HG03521 (cell line): ENCODE results near the gene ARHGAP45.

ENCODE experiments used
- ATAC-seq: cut with Tn5 transposase; IDR thresholded peaks from one replicate; pipeline ENCODE4 v1.9.1; 2021; ENCODE audit warnings: mild to moderate bottlenecking, moderate library complexity; ENCODE audit not compliant: unreplicated experiment

The ARHGAP45 gene

GRCh38 chr19:1054102-1055027 lies 12.6 kb upstream of the ARHGAP45 start:
- ATAC-seq, result no peak

DNA sequence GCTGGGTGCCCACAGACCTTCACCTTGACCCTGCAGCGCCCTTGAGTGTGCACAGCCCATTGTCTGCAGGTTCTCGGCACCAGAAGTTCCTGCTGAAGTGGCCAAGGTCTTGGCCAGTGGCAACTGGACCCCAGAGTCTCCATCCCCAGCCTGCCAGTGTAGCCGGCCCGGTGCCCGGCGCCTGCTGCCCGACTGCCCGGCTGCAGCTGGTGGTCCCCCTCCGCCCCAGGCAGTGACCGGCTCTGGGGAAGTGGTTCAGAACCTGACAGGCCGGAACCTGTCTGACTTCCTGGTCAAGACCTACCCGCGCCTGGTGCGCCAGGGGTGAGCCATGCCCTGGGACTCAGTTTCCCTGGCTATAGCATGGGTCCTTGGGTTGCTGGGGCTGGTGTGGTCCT lies 11.9 kb upstream of the ARHGAP45 start:
- no peak for ATAC-seq

- no peak for ATAC-seq
Measured at GRCh38 chr19:1055886-1056620, 10.9 kb upstream of the ARHGAP45 start.

DNA sequence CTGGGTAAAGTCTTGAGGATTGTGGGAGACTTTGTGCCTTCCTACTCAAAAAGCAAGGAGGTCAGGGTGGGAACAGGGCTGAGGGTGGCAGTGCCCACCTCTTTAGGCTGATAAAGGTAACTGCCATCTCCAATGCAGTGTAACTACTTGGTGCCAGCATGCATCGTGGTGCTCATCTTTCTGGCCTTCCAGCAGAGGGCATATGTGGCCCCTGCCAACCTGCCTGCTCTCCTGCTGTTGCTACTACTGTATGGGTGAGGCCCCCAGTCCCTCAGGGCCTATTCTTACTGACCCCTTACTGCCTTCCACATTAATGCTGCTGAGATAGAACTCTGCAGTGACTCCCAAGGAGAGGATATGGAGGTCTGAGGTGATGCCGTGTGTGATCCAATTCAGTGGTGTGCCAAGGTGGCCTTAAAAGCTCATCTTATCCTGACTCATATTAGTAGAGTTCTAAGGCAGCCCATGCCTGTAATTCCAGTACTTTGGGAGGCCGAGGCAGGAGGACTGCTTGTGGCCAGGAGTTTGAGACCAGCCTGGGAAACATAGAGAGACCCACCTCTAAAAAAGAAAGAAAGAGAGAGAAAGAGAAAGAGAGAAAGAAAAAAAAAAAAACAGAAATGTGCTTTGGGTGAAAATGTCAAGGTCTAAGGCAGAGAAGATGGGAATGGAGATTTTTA lies 9.7 kb upstream of the ARHGAP45 start:
- ATAC-seq, result no peak

- ATAC-seq, result no peak
Measured at GRCh38 chr19:1058112-1058511, 8.9 kb upstream of the ARHGAP45 start.

- ATAC-seq, result no peak
Measured at GRCh38 chr19:1060689-1061088, 6.3 kb upstream of the ARHGAP45 start.

- no peak for ATAC-seq
Measured at GRCh38 chr19:1061987-1062386, 5.0 kb upstream of the ARHGAP45 start.

DNA sequence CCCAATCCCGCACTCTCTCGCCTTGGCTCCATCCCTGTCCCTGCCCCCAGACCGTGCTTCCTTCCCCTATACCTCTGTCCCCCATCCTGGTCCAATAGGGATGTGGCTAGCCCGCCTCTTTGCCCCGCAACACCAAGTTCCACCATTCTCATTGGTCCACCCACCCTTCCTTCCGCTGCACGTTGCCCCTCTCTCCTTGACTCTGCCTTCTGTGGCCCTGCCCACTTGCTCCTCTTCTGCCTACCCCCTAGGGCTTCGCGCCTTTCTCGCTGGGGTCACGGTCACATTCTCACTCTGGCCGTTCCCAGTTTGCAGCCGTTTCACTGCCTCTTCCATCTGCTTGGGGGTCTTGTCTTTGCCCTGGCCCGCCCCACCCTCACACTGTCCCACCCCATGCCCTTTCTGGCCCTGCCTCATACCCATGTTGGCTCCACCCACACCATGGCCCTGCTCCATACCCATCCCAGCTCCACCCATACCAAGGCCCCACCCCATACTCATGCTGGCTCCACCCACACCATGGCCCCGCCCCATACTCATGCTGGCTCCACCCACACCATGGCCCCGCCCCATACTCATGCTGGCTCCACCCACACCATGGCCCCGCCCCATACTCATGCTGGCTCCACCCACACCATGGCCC lies 4.5 kb upstream of the ARHGAP45 start:
- no peak for ATAC-seq

DNA sequence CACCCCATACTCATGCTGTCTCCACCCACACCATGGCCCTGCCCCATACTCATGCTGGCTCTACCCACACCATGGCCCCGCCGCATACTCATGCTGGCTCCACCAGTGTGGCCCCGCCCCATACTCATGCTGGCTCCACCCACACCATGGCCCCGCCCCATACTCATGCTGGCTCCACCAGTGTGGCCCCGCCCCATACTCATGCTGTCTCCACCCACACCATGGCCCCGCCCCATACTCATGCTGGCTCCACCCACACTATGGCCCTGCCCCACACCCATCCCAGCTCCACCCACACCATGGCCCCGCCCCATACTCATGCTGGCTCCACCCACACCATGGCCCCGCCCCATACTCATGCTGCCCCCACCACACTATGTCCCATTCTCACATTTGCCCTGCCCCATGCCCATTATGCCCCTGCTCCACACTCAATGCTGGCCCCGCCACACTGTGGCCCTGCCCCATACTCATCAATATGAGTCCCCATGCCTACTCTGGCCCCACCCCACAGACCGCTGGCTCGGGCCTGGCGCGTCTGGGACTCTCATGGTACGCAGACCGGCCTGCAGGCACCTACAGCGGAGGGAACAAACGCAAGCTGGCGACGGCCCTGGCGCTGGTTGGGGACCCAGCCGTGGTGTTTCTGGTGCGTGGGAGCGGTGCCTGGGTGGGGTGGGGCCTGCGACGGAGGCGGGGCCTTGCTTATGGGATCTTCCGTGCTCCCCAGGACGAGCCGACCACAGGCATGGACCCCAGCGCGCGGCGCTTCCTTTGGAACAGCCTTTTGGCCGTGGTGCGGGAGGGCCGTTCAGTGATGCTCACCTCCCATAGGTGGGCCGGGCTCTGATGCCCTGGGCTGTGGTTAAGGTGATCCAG lies 3.7 kb upstream of the ARHGAP45 start:
- ATAC-seq, result no peak

DNA sequence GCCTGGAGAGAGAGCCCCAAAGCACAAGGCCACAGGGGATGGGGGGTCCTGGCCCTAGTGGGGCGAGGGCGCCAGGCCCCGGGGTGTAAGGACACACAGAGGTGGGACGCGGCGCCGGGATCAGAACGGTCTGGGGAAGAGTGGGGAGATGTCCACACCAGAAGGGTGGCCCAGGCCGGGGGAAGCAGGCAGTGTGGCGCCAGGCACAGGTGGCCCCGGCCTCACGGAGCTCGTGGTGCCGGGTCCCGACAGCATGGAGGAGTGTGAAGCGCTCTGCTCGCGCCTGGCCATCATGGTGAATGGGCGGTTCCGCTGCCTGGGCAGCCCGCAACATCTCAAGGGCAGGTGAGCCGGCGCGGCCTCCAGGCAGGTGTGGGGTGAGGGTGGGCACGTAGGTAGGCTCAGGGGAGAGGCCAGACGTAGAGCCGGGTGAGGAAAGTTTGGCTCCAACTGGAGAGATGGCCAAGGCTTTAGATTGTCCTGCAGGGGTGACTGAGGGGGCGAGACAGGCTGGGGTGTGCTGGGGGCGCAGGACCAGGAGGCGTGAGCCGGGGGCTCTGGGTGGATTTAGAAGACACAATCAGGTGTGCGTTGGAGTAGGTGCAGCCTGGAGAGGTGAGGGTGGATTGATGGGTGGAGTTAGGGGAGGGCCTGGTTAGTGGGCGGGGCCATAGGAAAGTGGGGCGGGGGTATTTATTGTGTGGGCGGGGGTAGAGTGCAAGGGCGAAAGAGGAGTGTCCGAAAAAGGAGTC lies 2.9 kb upstream of the ARHGAP45 start:
- ATAC-seq, result no peak

DNA sequence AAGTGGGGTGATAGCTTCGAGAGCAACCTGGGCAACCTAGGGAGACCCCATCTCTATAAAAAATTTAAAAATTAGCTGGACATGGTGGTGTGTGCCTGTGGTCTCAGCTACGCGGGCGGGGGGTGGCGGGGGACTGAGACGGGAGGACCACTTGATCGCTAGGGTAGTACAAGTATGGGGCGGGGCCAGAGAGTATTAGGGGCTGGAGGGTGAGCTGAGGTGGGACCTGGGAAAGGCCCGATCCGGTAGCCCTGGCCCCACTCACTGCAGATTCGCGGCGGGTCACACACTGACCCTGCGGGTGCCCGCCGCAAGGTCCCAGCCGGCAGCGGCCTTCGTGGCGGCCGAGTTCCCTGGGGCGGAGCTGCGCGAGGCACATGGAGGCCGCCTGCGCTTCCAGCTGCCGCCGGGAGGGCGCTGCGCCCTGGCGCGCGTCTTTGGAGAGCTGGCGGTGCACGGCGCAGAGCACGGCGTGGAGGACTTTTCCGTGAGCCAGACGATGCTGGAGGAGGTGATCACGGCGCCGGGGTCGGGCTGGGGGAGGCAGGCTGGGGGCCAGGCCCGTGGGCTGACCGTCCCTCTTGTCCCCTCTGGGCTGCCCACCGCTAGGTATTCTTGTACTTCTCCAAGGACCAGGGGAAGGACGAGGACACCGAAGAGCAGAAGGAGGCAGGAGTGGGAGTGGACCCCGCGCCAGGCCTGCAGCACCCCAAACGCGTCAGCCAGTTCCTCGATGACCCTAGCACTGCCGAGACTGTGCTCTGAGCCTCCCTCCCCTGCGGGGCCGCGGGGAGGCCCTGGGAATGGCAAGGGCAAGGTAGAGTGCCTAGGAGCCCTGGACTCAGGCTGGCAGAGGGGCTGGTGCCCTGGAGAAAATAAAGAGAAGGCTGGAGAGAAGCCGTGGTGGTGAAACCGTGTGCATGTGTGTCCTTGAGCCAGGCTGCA lies 2.0 kb upstream of the ARHGAP45 start:
- ATAC-seq, result no peak

GRCh38 chr19:1065606-1066109 lies 1.3 kb upstream of the ARHGAP45 start:
- no peak for ATAC-seq

GRCh38 chr19:1066251-1066747 lies 668 bp upstream of the ARHGAP45 start:
- no peak for ATAC-seq

DNA sequence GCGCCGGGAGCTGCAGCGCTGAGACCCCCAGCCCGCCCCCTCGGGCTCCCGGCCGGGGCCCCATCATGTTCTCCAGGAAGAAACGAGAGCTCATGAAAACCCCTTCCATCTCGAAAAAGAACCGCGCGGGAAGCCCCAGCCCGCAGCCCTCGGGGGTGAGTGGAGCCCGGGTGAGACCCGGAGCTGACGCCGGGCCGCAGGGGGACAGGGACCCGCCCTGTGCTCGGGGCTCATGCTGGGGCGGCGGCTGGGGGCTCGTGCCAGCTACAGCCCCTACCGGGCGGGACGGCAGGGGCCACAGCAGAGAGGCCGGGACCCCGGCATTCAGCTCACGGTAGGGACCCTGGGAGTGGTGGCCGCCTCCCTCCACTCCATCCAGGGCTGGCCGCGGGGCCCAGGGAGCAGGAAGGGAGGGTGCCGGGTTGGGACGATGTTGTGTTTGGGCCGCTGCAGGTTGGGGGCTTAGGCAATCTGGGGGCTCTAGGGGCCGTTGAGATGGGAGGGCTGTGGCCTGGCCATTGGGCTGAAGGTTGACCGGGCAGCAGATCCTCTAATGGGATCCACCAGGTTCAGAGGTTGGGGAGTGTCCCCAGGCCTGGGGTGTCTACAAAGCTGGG lies 482 bp downstream of the ARHGAP45 start:
- peak; percentile 9 for ATAC-seq

DNA sequence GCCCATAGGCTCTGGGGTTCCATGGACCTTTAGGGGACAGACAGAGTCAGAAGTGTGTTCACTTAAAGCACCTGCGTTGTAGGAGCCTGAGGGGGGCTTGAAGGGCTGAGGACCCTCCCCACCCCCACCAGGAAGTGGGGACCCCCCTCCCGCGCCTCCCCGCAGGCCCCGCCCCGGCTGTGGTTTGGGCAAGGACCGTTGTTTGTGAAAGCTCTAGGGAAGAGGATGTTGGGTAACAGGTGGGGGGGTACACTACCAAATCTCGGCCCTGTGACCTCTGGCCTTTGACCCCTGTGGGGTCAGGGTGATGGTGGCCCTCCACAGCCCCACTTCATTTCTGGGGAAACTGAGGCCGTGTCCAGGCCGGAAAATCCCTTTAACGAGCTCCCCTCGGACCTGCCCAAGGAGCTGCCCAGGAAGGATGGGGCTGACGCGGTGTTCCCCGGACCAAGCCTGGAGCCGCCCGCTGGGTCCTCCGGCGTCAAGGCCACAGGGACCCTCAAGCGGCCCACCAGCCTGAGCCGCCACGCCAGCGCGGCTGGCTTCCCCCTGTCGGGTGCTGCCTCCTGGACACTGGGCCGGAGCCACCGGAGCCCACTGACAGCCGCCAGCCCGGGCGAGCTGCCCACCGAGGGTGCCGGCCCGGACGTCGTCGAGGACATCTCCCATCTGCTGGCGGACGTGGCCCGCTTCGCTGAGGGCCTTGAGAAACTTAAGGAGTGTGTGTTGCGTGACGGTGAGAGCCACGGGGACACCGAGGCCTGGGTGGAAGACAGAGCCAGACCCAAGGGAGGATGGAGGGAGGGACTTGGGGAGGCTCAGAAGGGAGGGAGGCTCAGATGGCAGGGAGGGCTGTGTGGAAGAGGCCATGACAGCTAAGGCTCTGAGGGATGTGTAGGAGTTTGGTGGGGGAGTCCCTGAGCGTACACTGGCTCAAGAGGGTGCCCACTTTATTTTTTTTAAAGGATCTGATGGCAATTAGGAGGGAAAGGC lies 1.3 kb downstream of the ARHGAP45 start:
- ATAC-seq, result no peak
